Thyroid gland (tissue), 4 donors: ENCODE measurements around the gene LDB2.

Experiments used
- POLR2A ChIP-seq, 2 donors: fragments of 450-650 bp; IDR thresholded peaks; one replicate each; pipeline ENCODE4 v1.6.1; 2017; ENCODE audit warnings: antibody characterized with exemption in 2 of 2, mild to moderate bottlenecking in 2 of 2, moderate library complexity in 1 of 2
- TF ChIP-seq, protein P1 (sequence below), 6 experiments: fragments of 200-600 bp in 3 of 6; fragments of 450-650 bp in 3 of 6; sonication (generic) in 3 of 6; IDR thresholded peaks; one replicate each; pipeline ENCODE4 v1.5.1; 2016 to 2019; ENCODE audit warnings: antibody characterized with exemption in 6 of 6, mild to moderate bottlenecking in 2 of 6, inconsistent platforms in 1 of 6, moderate library complexity in 1 of 6

DNA sequence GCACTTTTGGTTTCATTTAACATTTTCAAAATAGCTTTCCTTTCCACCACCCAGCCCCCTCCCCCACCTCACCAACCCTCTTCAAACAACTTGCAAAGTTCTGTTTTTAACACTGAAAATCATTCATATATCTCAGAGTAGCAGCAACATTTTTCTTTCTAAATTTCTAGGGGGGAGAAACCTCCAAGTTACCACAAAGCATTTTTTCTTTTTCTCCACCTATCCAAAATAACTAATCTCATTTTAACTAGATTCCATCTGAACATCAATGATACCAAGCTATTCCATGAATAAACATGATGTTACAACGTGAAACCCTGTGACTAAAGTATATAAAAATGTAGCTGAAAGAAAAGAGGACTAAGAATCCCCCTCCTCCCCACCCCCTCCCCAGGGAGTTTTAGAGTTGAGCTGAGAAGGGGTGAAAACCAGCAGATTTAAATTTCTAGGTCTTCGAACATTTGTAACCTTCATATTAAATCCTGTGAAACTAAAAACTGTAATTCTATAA lies 5.2 kb downstream of the LDB2 start:
- no peak for TF ChIP-seq POLR2A (IDR thresholded peaks at IDR 0.05)
- TF ChIP-seq, protein P1, sequence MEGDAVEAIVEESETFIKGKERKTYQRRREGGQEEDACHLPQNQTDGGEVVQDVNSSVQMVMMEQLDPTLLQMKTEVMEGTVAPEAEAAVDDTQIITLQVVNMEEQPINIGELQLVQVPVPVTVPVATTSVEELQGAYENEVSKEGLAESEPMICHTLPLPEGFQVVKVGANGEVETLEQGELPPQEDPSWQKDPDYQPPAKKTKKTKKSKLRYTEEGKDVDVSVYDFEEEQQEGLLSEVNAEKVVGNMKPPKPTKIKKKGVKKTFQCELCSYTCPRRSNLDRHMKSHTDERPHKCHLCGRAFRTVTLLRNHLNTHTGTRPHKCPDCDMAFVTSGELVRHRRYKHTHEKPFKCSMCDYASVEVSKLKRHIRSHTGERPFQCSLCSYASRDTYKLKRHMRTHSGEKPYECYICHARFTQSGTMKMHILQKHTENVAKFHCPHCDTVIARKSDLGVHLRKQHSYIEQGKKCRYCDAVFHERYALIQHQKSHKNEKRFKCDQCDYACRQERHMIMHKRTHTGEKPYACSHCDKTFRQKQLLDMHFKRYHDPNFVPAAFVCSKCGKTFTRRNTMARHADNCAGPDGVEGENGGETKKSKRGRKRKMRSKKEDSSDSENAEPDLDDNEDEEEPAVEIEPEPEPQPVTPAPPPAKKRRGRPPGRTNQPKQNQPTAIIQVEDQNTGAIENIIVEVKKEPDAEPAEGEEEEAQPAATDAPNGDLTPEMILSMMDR (IDR thresholded peaks at IDR 0.05), result no peak
